ENCODE results near the gene GLOD4.

- TF ChIP-seq, protein P1, sequence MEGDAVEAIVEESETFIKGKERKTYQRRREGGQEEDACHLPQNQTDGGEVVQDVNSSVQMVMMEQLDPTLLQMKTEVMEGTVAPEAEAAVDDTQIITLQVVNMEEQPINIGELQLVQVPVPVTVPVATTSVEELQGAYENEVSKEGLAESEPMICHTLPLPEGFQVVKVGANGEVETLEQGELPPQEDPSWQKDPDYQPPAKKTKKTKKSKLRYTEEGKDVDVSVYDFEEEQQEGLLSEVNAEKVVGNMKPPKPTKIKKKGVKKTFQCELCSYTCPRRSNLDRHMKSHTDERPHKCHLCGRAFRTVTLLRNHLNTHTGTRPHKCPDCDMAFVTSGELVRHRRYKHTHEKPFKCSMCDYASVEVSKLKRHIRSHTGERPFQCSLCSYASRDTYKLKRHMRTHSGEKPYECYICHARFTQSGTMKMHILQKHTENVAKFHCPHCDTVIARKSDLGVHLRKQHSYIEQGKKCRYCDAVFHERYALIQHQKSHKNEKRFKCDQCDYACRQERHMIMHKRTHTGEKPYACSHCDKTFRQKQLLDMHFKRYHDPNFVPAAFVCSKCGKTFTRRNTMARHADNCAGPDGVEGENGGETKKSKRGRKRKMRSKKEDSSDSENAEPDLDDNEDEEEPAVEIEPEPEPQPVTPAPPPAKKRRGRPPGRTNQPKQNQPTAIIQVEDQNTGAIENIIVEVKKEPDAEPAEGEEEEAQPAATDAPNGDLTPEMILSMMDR (IDR thresholded peaks at IDR 0.05): peak in 4 of 12 donors; percentile 14 to 27 (median 23)
- peak in 1 of 2 donors; percentile 70 for TF ChIP-seq POLR2A (IDR thresholded peaks at IDR 0.05)
Observed at GRCh38 chr17:781805-782731, at the start of gene GLOD4, which contains the start of gene MRM3.
